HG03060 (cell line): ENCODE data around the gene COL11A1.
"Not testable (repeated sequence)": the region's sequence is repeated elsewhere in the genome, so short reads cannot be mapped to it uniquely, and the experiment has no call there.

ENCODE experiments used
- ATAC-seq: cut with Tn5 transposase; IDR thresholded peaks from one replicate; pipeline ENCODE4 v1.9.1; 2021; ENCODE audit warnings: low read depth, moderate number of reproducible peaks; ENCODE audit not compliant: unreplicated experiment

COL11A1 gene

GRCh38 chr1:103087256-103087655 is 21.1 kb downstream of the COL11A1 start:
- no peak for ATAC-seq

- no peak for ATAC-seq
These were observed 24.1 kb downstream of the COL11A1 start for GRCh38 chr1:103084181-103084580.

- no peak for ATAC-seq
These were observed 32.9 kb downstream of the COL11A1 start for GRCh38 chr1:103075316-103076000.

GRCh38 chr1:103074224-103074623 is 34.1 kb downstream of the COL11A1 start:
- ATAC-seq: no peak

- no peak for ATAC-seq
These were observed 39.1 kb downstream of the COL11A1 start for GRCh38 chr1:103069201-103069600.

GRCh38 chr1:103063921-103064320 is 44.4 kb downstream of the COL11A1 start:
- no peak for ATAC-seq

GRCh38 chr1:103058391-103058790 is 49.9 kb downstream of the COL11A1 start:
- no peak for ATAC-seq

GRCh38 chr1:103056423-103056822 is 51.9 kb downstream of the COL11A1 start:
- no peak for ATAC-seq

GRCh38 chr1:103028110-103028509 is 80.2 kb downstream of the COL11A1 start:
- ATAC-seq: not testable (repeated sequence)

- no peak for ATAC-seq
These were observed 82.4 kb downstream of the COL11A1 start for GRCh38 chr1:103025858-103026409.

GRCh38 chr1:103024051-103024450 is 84.3 kb downstream of the COL11A1 start:
- no peak for ATAC-seq

- ATAC-seq: no peak
These were observed 106.3 kb downstream of the COL11A1 start for GRCh38 chr1:103002005-103002404.

GRCh38 chr1:102978874-102979273 is 129.4 kb downstream of the COL11A1 start:
- no peak for ATAC-seq

- no peak for ATAC-seq
These were observed 131.0 kb downstream of the COL11A1 start for GRCh38 chr1:102977292-102977691.

- ATAC-seq: no peak
These were observed 137.7 kb downstream of the COL11A1 start for GRCh38 chr1:102970496-102971078.

- ATAC-seq: no peak
These were observed 140.5 kb downstream of the COL11A1 start for GRCh38 chr1:102967786-102968185.

- no peak for ATAC-seq
These were observed 146.8 kb downstream of the COL11A1 start for GRCh38 chr1:102961549-102961948.

GRCh38 chr1:102954576-102954975 is 153.7 kb downstream of the COL11A1 start:
- no peak for ATAC-seq

- no peak for ATAC-seq
These were observed 155.9 kb downstream of the COL11A1 start for GRCh38 chr1:102952400-102952799.

- ATAC-seq: no peak
These were observed 166.0 kb downstream of the COL11A1 start for GRCh38 chr1:102942324-102942723.

GRCh38 chr1:102941366-102941947 is 166.9 kb downstream of the COL11A1 start:
- ATAC-seq: no peak

GRCh38 chr1:102937401-102937800 is 170.9 kb downstream of the COL11A1 start:
- no peak for ATAC-seq
